K562 (cell line): Measurements from ENCODE around the gene HRNR. TPM values are rescaled to one million over a fixed set of nuclear protein-coding genes. Genes with fewer than 3 reads are reported as not detected.

ENCODE experiments used
- ATAC-seq: fragments of 200-7000 bp; cut with Tn5 transposase; 3 replicates; pipeline ENCODE4 v1.9.1; 2020; ENCODE audit warnings: moderate library complexity
- BruUV-seq: library from RNA; stranded (reverse); fragments of 400-500 nt; replicated peaks from 2 replicates; lab custom pipeline; 2021; lab: Mats Ljungman, UMichigan
- CTCF ChIA-PET: fragments of 300-600 bp; formaldehyde crosslinking; extraction: SDS; loops from one replicate; lab custom pipeline; 2021; ENCODE audit warnings: low intra/inter-chr PET ratio; lab: Yijun Ruan, JAX
- POLR2A ChIA-PET: fragments of 300-600, 350-650 bp; sonication (Branson Sonifier 250); formaldehyde crosslinking; extraction: SDS; loops from one replicate; lab custom pipeline; 2021; ENCODE audit warnings: antibody characterized with exemption, inconsistent platforms; lab: Yijun Ruan, JAX
- DNase-seq, 4 experiments: peaks; one replicate each; pipeline versions ENCODE4 v3.0.0 to v3.0.0-alpha.2; 2011 to 2018; ENCODE audit warnings: low spot score in 3 of 4, mixed read lengths in 3 of 4; ENCODE audit errors: extremely low read depth in 1 of 4
- FAIRE-seq: peaks from 2 replicates; lab custom pipeline; 2011; peaks lifted over from hg19 to GRCh38; lab: Jason Lieb, UNC
- H2AFZ ChIP-seq: 2 replicates; pipeline ENCODE4 v1.6.0; 2011; ENCODE audit warnings: low read depth, low read length, control low read depth, inconsistent platforms
- H3K27ac ChIP-seq: fragments of 200-600 bp; 3 replicates; pipeline ENCODE4 v1.8.0; 2011; ENCODE audit warnings: low read depth, mild to moderate bottlenecking, control low read depth, inconsistent platforms, low read length, moderate library complexity, mixed read lengths; ENCODE audit errors: extremely low read depth
- H3K27me3 ChIP-seq, 2 experiments: fragments of 300-600 bp in 1 of 2; 2 replicates in 1 of 2; 3 replicates in 1 of 2; pipeline versions ENCODE4 v1.6.0 to v1.8.0; 2011; ENCODE audit warnings: inconsistent platforms in 2 of 2, low read length in 2 of 2, mild to moderate bottlenecking in 1 of 2, mixed read lengths in 1 of 2, moderate library complexity in 1 of 2; ENCODE audit not compliant: control insufficient read depth in 2 of 2, insufficient read depth in 2 of 2
- H3K36me3 ChIP-seq: fragments of 300-600 bp; 3 replicates; pipeline ENCODE4 v1.8.0; 2011; ENCODE audit warnings: mild to moderate bottlenecking, low read length, inconsistent platforms; ENCODE audit not compliant: control insufficient read depth, insufficient read depth
- H3K4me1 ChIP-seq, 2 experiments: fragments of 200-600 bp in 1 of 2; replicated peaks in 1 of 2; 2 replicates in 1 of 2; 3 replicates in 1 of 2; pipeline versions ENCODE4 v1.5.1 to v1.8.0; 2011; ENCODE audit warnings: inconsistent platforms in 2 of 2, low read length in 2 of 2, mild to moderate bottlenecking in 1 of 2, mixed read lengths in 1 of 2, moderate library complexity in 1 of 2; ENCODE audit not compliant: control insufficient read depth in 2 of 2, insufficient read depth in 2 of 2
- H3K4me2 ChIP-seq: 2 replicates; pipeline ENCODE4 v1.6.1; 2011; ENCODE audit warnings: low read length, control low read depth, inconsistent platforms, mixed read lengths; ENCODE audit not compliant: insufficient read depth
- H3K4me3 ChIP-seq: fragments of 200-600 bp; sonication (generic), shearing (Covaris generic); 2 replicates; pipeline ENCODE4 v1.5.1; 2016; ENCODE audit warnings: control low read depth, inconsistent platforms
- H3K79me2 ChIP-seq: fragments of 200-600 bp; 3 replicates; pipeline ENCODE4 v1.8.0; 2011; ENCODE audit warnings: low read length, inconsistent platforms; ENCODE audit not compliant: control insufficient read depth, insufficient read depth
- H3K9ac ChIP-seq, 2 experiments: 2 replicates each; pipeline versions ENCODE4 v1.6.0 to v1.6.1; 2011; ENCODE audit warnings: low read depth in 2 of 2, low read length in 2 of 2, control low read depth in 1 of 2, inconsistent platforms in 1 of 2, mild to moderate bottlenecking in 1 of 2, mixed read lengths in 1 of 2; ENCODE audit not compliant: insufficient read depth in 1 of 2
- H3K9me1 ChIP-seq: one replicate; pipeline ENCODE4 v1.6.0; 2011; ENCODE audit warnings: inconsistent platforms, mild to moderate bottlenecking, low read length, moderate library complexity; ENCODE audit not compliant: control insufficient read depth, insufficient read depth
- H3K9me3 ChIP-seq: replicated peaks from 2 replicates; pipeline ENCODE4 v1.5.1; 2011; ENCODE audit warnings: low read depth, low read length, inconsistent platforms; ENCODE audit not compliant: control insufficient read depth, insufficient read depth
- H4K20me1 ChIP-seq: replicated peaks from 2 replicates; pipeline ENCODE4 v1.6.1; 2011; ENCODE audit warnings: low read length, inconsistent platforms, mixed read lengths; ENCODE audit not compliant: control insufficient read depth, insufficient read depth
- CCNT2 ChIP-seq: IDR thresholded peaks from 2 replicates; pipeline ENCODE4 v1.6.1; 2011; ENCODE audit warnings: borderline replicate concordance, low read depth, mild to moderate bottlenecking, moderate library complexity, mixed read lengths, low read length; ENCODE audit not compliant: insufficient read length; ENCODE audit errors: extremely low read depth
- HDAC2 ChIP-seq: fragments of 450-650 bp; IDR thresholded peaks from 2 replicates; pipeline ENCODE4 v1.6.1; 2016; ENCODE audit warnings: mild to moderate bottlenecking
- MXI1 ChIP-seq: IDR thresholded peaks from 2 replicates; pipeline ENCODE4 v1.6.1; 2011; ENCODE audit warnings: low read depth, mild to moderate bottlenecking, improper control_type of control experiment, low read length
- MYNN ChIP-seq, 2 experiments: sonication (generic); formaldehyde crosslinking in 1 of 2; IDR thresholded peaks; 2 replicates each; pipeline versions ENCODE4 v1.5.0 to v1.6.1; 2016 to 2020; ENCODE audit warnings: antibody characterized with exemption in 1 of 2, missing genetic modification reagents in 1 of 2
- PTRF ChIP-seq: fragments of 450-650 bp; IDR thresholded peaks from 2 replicates; pipeline ENCODE4 v1.6.1; 2016; ENCODE audit warnings: mild to moderate bottlenecking, missing genetic modification characterization, missing compliant biosample characterization
- RAD21 ChIP-seq, 2 experiments: fragments of 250-450 bp in 1 of 2; fragments of 450-650 bp in 1 of 2; sonication (Bioruptor Pico) in 1 of 2; formaldehyde crosslinking in 1 of 2; IDR thresholded peaks in 1 of 2; conservative IDR thresholded peaks in 1 of 2; 2 replicates each; pipeline versions ENCODE4 v1.4.0 to v1.8.0; 2020 to 2022; ENCODE audit warnings: mild to moderate bottlenecking in 2 of 2, moderate library complexity in 1 of 2
- SMARCB1 ChIP-seq: IDR thresholded peaks from 2 replicates; pipeline ENCODE4 v1.6.1; 2011; ENCODE audit warnings: improper control_type of control experiment, low read depth; ENCODE audit not compliant: insufficient read length
- ZNF232 ChIP-seq: sonication (generic); formaldehyde crosslinking; IDR thresholded peaks from 2 replicates; pipeline ENCODE4 v1.8.0; 2022; ENCODE audit warnings: mild to moderate bottlenecking, missing genetic modification reagents
- WGBS: fragments of 100-300 bp; shearing (Covaris generic); methylation state at CpG from one replicate; pipeline ENCODE4 v1.1.6; 2016; ENCODE audit warnings: low coverage, mixed read lengths; ENCODE audit not compliant: insufficient coverage; ENCODE audit errors: missing lambda C conversion rate; 5-methylcytosine and 5-hydroxymethylcytosine counted together
- in situ Hi-C: fragments of 300-500 bp; cut with MboI; formaldehyde crosslinking; loops from 4 replicates; pipeline ENCODE4 v1.15.0; 2018; ENCODE audit warnings: inconsistent platforms, mixed read lengths
- intact Hi-C: fragments of 100-400 bp; cut with micrococcal nuclease; formaldehyde crosslinking; loops from 2 replicates; pipeline ENCODE4 v1.14.2; 2022
- polyA plus RNA-seq, 8 experiments: library from polyadenylated mRNA; depleted of rRNA in 4 of 8; stranded (reverse) in 5 of 8; unstranded in 3 of 8; fragments of >200 nt; fragmentation: Nextera tagmentation in 2 of 8; fragmentation: Illumina TruSeq in 1 of 8; extraction: Ambion mirVana in 2 of 8; extraction: Trizol in 1 of 8; gene quantifications; 2 replicates each; pipeline versions ENCODE4 v1.2.1 to v1.2.3, GENCODE V29; 2011 to 2014; ENCODE audit warnings: inconsistent platforms in 1 of 8, missing spikeins in 1 of 8
- total RNA-seq, 7 experiments: library from RNA; depleted of rRNA in 6 of 7; stranded (reverse); fragments of >200 nt in 6 of 7; fragmentation: Illumina TruSeq in 2 of 7; extraction: Trizol in 2 of 7; gene quantifications; 2 replicates each; pipeline versions ENCODE4 v1.2.1 to v1.2.3, GENCODE V29; 2011 to 2021; ENCODE audit warnings: low replicate concordance in 1 of 7
- TF ChIP-seq, protein P1 (sequence below), 3 experiments: IDR thresholded peaks in 2 of 3; conservative IDR thresholded peaks in 1 of 3; 2 replicates each; pipeline ENCODE4 v1.5.1; 2011 to 2012; ENCODE audit warnings: low read length in 3 of 3, mild to moderate bottlenecking in 3 of 3, control low read depth in 2 of 3, improper control_type of control experiment in 1 of 3, inconsistent platforms in 1 of 3, low read depth in 1 of 3, mixed read lengths in 1 of 3, moderate library complexity in 1 of 3; ENCODE audit not compliant: insufficient read depth in 2 of 3

The HRNR gene
- total and polyA plus RNA-seq, 9 of the 15 experiments (the other 6 are each of a cell fraction or from before 2014, with no cell fraction given), result not detected

DNA sequence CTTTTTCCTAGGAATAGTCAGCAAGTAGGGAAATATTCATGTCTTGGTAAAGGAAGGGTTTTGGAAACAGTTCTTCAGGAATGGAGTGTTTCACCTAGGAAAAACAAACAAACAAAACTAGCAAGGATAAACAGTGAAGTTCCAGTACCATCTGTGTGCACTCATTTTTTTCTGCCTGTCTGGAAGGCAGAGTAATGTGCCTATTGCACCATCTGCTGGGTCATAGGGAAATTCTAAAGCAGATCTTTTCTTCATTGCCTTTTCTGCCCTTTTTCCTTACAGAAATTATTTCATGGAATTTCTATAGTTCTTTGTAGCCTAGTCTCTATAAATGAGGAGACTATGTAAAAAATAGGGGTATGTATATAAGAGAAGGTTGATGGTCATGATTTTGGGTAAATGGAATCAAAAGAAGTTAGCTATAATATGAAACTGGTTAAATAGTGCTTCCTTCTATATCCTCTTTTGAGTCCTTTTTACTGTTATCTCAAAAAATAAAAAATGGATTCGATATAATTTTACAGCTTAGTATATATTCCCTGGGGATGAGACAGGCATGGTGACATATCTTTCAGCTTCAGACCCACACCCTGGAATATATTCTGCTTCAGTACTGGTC, 3.4 kb upstream of the HRNR start:
- Histone ChIP-seq H3K27me3 (no peaks in the 10 kb centered on the region), H4K20me1 (no peaks in the 10 kb centered on the region), H3K4me2 (no peak overlapping the region), H3K79me2 (no peaks in the 10 kb centered on the region), H3K4me3 (no peak overlapping the region), H3K9ac (no peak overlapping the region), H2AFZ (no peak overlapping the region), H3K4me1 (no peaks in the 10 kb centered on the region), H3K27ac (no peak overlapping the region), H3K9me3 (no peaks in the 10 kb centered on the region), H3K36me3 (no peaks in the 10 kb centered on the region), H3K9me1 (no peaks in the 10 kb centered on the region)
- BruUV-seq, result no TSS peak
- FAIRE-seq (no peak), ATAC-seq (no peak), DNase-seq (peak in 1 of 4 experiments; percentile 4)
- in situ Hi-C loops, result no loop called here
- intact Hi-C loops, result no loop called here
- 0% methylated on average over 1 of the region's 1 CpG for WGBS
- ChIA-PET CTCF (interaction anchor here (0.6 to 1.1 kb wide), 2 partner anchors 38 to 175 kb away, joined by 3 to 4 read pairs; no protein-coding TSS in a partner anchor), POLR2A (no interaction called here)
- TF ChIP-seq CCNT2 (no peak), MXI1 (no peak), HDAC2 (no peak), MYNN (IDR thresholded peaks at IDR 0.05) (no peak), MYNN (CRISPR knock-in tag; IDR thresholded peaks at IDR 0.05) (no peak), ZNF232 (CRISPR knock-in tag) (no peak), SMARCB1 (no peak), RAD21 (CRISPR knock-in tag; conservative IDR thresholded peaks at IDR 0.05 in 1 of 2, IDR thresholded peaks at IDR 0.05 in 1 of 2) (peak in 1 of 2 experiments; percentile 26; a peak in 1 of 4 replicates), PTRF (tag) (no peak)
- TF ChIP-seq, protein P1, sequence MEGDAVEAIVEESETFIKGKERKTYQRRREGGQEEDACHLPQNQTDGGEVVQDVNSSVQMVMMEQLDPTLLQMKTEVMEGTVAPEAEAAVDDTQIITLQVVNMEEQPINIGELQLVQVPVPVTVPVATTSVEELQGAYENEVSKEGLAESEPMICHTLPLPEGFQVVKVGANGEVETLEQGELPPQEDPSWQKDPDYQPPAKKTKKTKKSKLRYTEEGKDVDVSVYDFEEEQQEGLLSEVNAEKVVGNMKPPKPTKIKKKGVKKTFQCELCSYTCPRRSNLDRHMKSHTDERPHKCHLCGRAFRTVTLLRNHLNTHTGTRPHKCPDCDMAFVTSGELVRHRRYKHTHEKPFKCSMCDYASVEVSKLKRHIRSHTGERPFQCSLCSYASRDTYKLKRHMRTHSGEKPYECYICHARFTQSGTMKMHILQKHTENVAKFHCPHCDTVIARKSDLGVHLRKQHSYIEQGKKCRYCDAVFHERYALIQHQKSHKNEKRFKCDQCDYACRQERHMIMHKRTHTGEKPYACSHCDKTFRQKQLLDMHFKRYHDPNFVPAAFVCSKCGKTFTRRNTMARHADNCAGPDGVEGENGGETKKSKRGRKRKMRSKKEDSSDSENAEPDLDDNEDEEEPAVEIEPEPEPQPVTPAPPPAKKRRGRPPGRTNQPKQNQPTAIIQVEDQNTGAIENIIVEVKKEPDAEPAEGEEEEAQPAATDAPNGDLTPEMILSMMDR (IDR thresholded peaks at IDR 0.05 in 2 of 3, conservative IDR thresholded peaks at IDR 0.05 in 1 of 3; ENCODE audit: insufficient read depth in 2 of 3, low read depth in 1 of 3, low read length in 3 of 3), result peak in 2 of 3 experiments; percentile 17 to 19; a peak in 2 of 6 replicates
